Parietal lobe (tissue), 1 donor: ENCODE data around the gene ARHGAP27. TPM values are rescaled to one million over a fixed set of nuclear protein-coding genes. Genes with fewer than 3 reads are reported as not detected.

ENCODE experiments used
- total RNA-seq: library from RNA; depleted of rRNA; stranded (reverse); fragments of >200 nt; gene quantifications from one replicate; pipeline ENCODE4 v1.2.3, GENCODE V29; 2014

ARHGAP27 gene, protein sequence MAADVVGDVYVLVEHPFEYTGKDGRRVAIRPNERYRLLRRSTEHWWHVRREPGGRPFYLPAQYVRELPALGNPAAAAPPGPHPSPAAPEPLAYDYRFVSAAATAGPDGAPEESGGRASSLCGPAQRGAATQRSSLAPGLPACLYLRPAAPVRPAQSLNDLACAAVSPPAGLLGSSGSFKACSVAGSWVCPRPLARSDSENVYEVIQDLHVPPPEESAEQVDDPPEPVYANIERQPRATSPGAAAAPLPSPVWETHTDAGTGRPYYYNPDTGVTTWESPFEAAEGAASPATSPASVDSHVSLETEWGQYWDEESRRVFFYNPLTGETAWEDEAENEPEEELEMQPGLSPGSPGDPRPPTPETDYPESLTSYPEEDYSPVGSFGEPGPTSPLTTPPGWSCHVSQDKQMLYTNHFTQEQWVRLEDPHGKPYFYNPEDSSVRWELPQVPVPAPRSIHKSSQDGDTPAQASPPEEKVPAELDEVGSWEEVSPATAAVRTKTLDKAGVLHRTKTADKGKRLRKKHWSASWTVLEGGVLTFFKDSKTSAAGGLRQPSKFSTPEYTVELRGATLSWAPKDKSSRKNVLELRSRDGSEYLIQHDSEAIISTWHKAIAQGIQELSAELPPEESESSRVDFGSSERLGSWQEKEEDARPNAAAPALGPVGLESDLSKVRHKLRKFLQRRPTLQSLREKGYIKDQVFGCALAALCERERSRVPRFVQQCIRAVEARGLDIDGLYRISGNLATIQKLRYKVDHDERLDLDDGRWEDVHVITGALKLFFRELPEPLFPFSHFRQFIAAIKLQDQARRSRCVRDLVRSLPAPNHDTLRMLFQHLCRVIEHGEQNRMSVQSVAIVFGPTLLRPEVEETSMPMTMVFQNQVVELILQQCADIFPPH
- total RNA-seq: 3.8 TPM

DNA sequence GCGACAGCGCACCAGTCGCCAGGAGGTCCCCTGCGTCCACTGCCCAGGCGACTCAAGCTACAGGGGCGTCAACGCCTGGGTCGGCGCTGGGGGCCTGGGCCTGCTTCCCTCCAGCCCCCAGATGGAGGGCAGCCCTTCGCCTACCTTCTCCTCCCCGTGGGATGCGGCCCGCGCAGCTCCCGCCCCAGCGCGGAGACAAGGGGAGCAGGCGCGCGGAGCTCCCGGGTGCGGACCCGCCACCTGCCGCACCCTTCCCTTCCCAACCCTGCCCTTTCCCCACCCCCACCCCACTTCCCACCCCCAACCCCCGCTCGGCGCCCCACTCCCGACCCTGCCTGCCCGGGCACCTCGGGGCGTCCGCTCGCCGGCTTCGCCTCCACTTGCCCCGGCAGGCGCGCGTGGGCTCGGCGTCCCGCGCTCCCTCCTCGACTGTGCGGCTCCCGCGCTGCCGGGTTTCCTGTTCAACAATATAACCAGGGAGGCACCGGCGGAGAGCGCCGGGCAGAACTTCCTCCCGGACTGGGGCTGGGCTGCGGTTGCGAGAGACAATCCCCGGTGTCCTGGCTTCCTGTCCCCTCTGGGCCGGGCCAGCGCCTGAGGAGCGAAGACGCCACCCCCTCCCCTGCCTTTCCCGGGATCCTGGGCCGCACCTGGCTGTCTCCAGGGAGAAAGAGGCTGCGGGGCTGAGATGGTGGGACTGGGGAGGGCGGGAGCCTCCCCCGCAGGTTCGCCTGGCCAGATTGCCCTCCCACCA is at the start of gene ARHGAP27:
ARHGAP27 (minus strand) TSS at position 466 of the 754 bp plus-strand sequence. CDS start 2,591 bp downstream, outside the sequence.

Other genes starting within 250 kb of the ARHGAP27 start
- 7.5 TPM for gene FMNL1, start 211.0 kb downstream of the ARHGAP27 start, total RNA-seq
- gene SPATA32, start 170.8 kb downstream of the ARHGAP27 start, total RNA-seq: not detected
- gene MAP3K14, start 115.8 kb downstream of the ARHGAP27 start, total RNA-seq: 3.1 TPM
- 21.3 TPM for gene PLEKHM1, start 57.9 kb upstream of the ARHGAP27 start, total RNA-seq